ENCODE results near the gene PTPRJ.

DNA sequence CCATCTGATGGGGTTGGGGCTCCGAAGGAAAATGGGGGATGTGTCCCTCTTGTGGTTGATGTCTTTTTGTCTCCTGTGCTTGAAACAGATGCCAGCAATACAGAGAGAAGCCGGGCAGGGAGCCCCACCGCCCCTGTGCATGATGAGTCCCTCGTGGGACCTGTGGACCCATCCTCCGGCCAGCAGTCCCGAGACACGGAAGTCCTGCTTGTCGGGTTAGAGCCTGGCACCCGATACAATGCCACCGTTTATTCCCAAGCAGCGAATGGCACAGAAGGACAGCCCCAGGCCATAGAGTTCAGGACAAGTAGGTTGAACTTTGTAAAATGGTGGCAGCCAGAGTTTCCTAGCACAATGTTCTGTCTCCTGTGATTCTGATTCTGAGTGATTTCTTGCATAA, 144.5 kb downstream of the PTPRJ start:
- TF ChIP-seq, protein P1, sequence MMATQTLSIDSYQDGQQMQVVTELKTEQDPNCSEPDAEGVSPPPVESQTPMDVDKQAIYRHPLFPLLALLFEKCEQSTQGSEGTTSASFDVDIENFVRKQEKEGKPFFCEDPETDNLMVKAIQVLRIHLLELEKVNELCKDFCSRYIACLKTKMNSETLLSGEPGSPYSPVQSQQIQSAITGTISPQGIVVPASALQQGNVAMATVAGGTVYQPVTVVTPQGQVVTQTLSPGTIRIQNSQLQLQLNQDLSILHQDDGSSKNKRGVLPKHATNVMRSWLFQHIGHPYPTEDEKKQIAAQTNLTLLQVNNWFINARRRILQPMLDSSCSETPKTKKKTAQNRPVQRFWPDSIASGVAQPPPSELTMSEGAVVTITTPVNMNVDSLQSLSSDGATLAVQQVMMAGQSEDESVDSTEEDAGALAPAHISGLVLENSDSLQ (IDR thresholded peaks at IDR 0.05): no peak
- no peak for TF ChIP-seq ELF4 (IDR thresholded peaks at IDR 0.05)
- TF ChIP-seq TARDBP (IDR thresholded peaks at IDR 0.05): no peak
- no peak for TF ChIP-seq FOXA1 (IDR thresholded peaks at IDR 0.05)
- no peak for TF ChIP-seq SUZ12 (IDR thresholded peaks at IDR 0.05)
- TF ChIP-seq CTBP1 (IDR thresholded peaks at IDR 0.05; ENCODE audit: borderline replicate concordance): no peak
- no peak for TF ChIP-seq FOXM1 (IDR thresholded peaks at IDR 0.05; ENCODE audit: borderline replicate concordance)
- no peak for TF ChIP-seq BHLHE40 (IDR thresholded peaks at IDR 0.05; ENCODE audit: borderline replicate concordance)
- no peak for TF ChIP-seq FOXK2 (IDR thresholded peaks at IDR 0.05)
- no peak for TF ChIP-seq ZNF384 (IDR thresholded peaks at IDR 0.05)
- no peak for TF ChIP-seq SP1 (IDR thresholded peaks at IDR 0.05)
- no peak for TF ChIP-seq LEF1 (IDR thresholded peaks at IDR 0.05; ENCODE audit: borderline replicate concordance)

Measured in HEK293T (cell line).